Measurements from ENCODE around the gene PLPPR3. TPM values are rescaled to one million over a fixed set of nuclear protein-coding genes. Genes with fewer than 3 reads are reported as not detected.
A peak's percentile ranks its signal among the peaks of the same experiment; 100 is the strongest.
"Not testable (repeated sequence)": the region's sequence is repeated elsewhere in the genome, so short reads cannot be mapped to it uniquely, and the experiment has no call there.

PLPPR3 gene
- polyA plus RNA-seq, 1 donor (not counting 4 experiments of a cell fraction or from before 2014, with no cell fraction given) = not detected

- H2AFZ ChIP-seq (ENCODE audit: control insufficient read depth, low read length) = no peak overlapping the region
- no peaks in the 10 kb centered on the region for H3K36me3 ChIP-seq (ENCODE audit: control insufficient read depth in 2 of 2, extremely low read depth in 1 of 2, insufficient read depth in 2 of 2, low read length in 2 of 2)
- H3K4me3 ChIP-seq (ENCODE audit: control insufficient read depth in 2 of 3, extremely low read depth in 1 of 3, insufficient read depth in 2 of 3, low read depth in 1 of 3, low read length in 3 of 3) = no peak overlapping the region
- H3K9ac ChIP-seq (ENCODE audit: control insufficient read depth, extremely low read depth, insufficient read depth, low read length) = no peak overlapping the region
- H3K27ac ChIP-seq (ENCODE audit: control insufficient read depth, insufficient read depth, low read length) = no peak overlapping the region
- H3K9me3 ChIP-seq (ENCODE audit: control insufficient read depth, low read depth, low read length) = no peaks in the 10 kb centered on the region
- no peaks in the 10 kb centered on the region for H3K79me2 ChIP-seq (ENCODE audit: control insufficient read depth, insufficient read depth, low read length)
- no peaks in the 10 kb centered on the region for H3K9me1 ChIP-seq (ENCODE audit: control insufficient read depth, extremely low read depth, insufficient read depth, low read length)
- peaks cover 4% of the 10 kb centered on the region for H3K27me3 ChIP-seq (ENCODE audit: control insufficient read depth, extremely low read depth, insufficient read depth, low read length)
- H3K4me1 ChIP-seq (ENCODE audit: control insufficient read depth, extremely low read depth, insufficient read depth, low read length) = no peaks in the 10 kb centered on the region
- no peaks in the 10 kb centered on the region for H4K20me1 ChIP-seq (ENCODE audit: control insufficient read depth, extremely low read depth, insufficient read depth, low read length)
- DNase-seq (ENCODE audit: low read depth, low spot score) (no peak), FAIRE-seq (no peak)
- no peak overlapping the region for H3K4me2 ChIP-seq (ENCODE audit: control insufficient read depth, extremely low read depth, insufficient read depth, low read depth, low read length)
- dilution Hi-C loops (cut with MboI; ENCODE audit: extremely low pct_ligation_motif_present, low sequenced_read_pairs) = no loop called here
- peak; percentile 43 for TF ChIP-seq EZH2 (IDR thresholded peaks at IDR 0.05; ENCODE audit: low read length)
- no peak for TF ChIP-seq CTCF (optimal IDR thresholded peaks at IDR 0.05 in 1 of 3, IDR thresholded peaks at IDR 0.05 in 1 of 3, conservative IDR thresholded peaks at IDR 0.05 in 1 of 3; ENCODE audit: extremely low read depth in 1 of 3, insufficient read depth in 2 of 3, low read length in 3 of 3)
Measured at GRCh38 chr19:821231-821824, 427 bp downstream of the PLPPR3 start.

DNA sequence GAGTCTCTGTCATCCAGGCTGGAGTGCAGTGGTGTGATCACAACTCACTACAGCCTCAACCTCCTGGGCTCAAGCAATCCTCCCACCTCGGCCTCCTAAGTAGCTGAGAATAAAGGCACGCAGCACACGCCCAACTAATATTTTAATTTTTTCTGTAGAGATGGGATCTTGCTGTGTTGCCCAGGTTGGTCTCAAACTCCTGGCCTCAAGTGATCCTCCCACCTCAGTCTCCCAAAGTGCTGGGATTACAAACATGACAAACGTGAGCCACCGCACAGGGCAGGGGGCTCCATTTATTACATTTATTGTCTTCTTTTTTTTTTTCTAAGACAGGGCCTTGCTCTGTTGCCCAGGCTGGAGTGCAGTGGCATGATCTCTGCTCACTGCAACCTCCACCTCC, 1.5 kb downstream of the PLPPR3 start:
- H4K20me1 ChIP-seq (ENCODE audit: control insufficient read depth, extremely low read depth, insufficient read depth, low read length); H3K27me3 ChIP-seq (ENCODE audit: control insufficient read depth, extremely low read depth, insufficient read depth, low read length); DNase-seq (ENCODE audit: low read depth, low spot score); H3K36me3 ChIP-seq (ENCODE audit: control insufficient read depth in 2 of 2, extremely low read depth in 1 of 2, insufficient read depth in 2 of 2, low read length in 2 of 2); H3K4me1 ChIP-seq (ENCODE audit: control insufficient read depth, extremely low read depth, insufficient read depth, low read length); H3K9ac ChIP-seq (ENCODE audit: control insufficient read depth, extremely low read depth, insufficient read depth, low read length); dilution Hi-C loops (cut with MboI; ENCODE audit: extremely low pct_ligation_motif_present, low sequenced_read_pairs); H3K4me3 ChIP-seq (ENCODE audit: control insufficient read depth in 2 of 3, extremely low read depth in 1 of 3, insufficient read depth in 2 of 3, low read depth in 1 of 3, low read length in 3 of 3); H3K27ac ChIP-seq (ENCODE audit: control insufficient read depth, insufficient read depth, low read length); H3K9me3 ChIP-seq (ENCODE audit: control insufficient read depth, low read depth, low read length); H3K9me1 ChIP-seq (ENCODE audit: control insufficient read depth, extremely low read depth, insufficient read depth, low read length); FAIRE-seq; H3K4me2 ChIP-seq (ENCODE audit: control insufficient read depth, extremely low read depth, insufficient read depth, low read depth, low read length); H2AFZ ChIP-seq (ENCODE audit: control insufficient read depth, low read length); H3K79me2 ChIP-seq (ENCODE audit: control insufficient read depth, insufficient read depth, low read length): not testable (repeated sequence)

DNA sequence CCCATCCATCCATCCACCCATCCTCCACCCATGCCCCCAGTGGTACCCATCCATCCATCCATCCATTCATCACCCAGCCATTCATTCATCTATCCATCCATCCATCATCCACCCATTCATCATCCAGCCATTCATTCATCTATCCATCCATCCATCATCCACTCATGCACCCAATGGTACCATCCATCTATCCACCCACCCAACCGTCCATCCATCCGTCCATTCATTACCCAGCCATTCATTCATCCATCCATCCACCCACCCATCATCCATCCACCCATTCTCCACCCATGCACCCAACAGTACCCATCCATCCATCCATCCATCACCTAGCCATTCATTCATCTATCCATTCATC, 5.3 kb downstream of the PLPPR3 start:
- no peak overlapping the region for H3K4me2 ChIP-seq (ENCODE audit: control insufficient read depth, extremely low read depth, insufficient read depth, low read depth, low read length)
- no peak overlapping the region for H3K4me3 ChIP-seq (ENCODE audit: control insufficient read depth in 2 of 3, extremely low read depth in 1 of 3, insufficient read depth in 2 of 3, low read depth in 1 of 3, low read length in 3 of 3)
- no peak overlapping the region for H3K27ac ChIP-seq (ENCODE audit: control insufficient read depth, insufficient read depth, low read length)
- no peak overlapping the region for H3K9ac ChIP-seq (ENCODE audit: control insufficient read depth, extremely low read depth, insufficient read depth, low read length)
- no peaks in the 10 kb centered on the region for H3K27me3 ChIP-seq (ENCODE audit: control insufficient read depth, extremely low read depth, insufficient read depth, low read length)
- no peak overlapping the region for H2AFZ ChIP-seq (ENCODE audit: control insufficient read depth, low read length)
- DNase-seq (ENCODE audit: low read depth, low spot score) = no peak
- peaks cover under 1 to 2% of the 10 kb centered on the region in 2 experiments for H3K36me3 ChIP-seq (ENCODE audit: control insufficient read depth in 2 of 2, extremely low read depth in 1 of 2, insufficient read depth in 2 of 2, low read length in 2 of 2)
- no peaks in the 10 kb centered on the region for H3K9me1 ChIP-seq (ENCODE audit: control insufficient read depth, extremely low read depth, insufficient read depth, low read length)
- no peak for FAIRE-seq
- H3K9me3 ChIP-seq (ENCODE audit: control insufficient read depth, low read depth, low read length) = no peaks in the 10 kb centered on the region
- dilution Hi-C loops (cut with MboI; ENCODE audit: extremely low pct_ligation_motif_present, low sequenced_read_pairs) = no loop called here
- H3K4me1 ChIP-seq (ENCODE audit: control insufficient read depth, extremely low read depth, insufficient read depth, low read length) = no peaks in the 10 kb centered on the region
- no peaks in the 10 kb centered on the region for H3K79me2 ChIP-seq (ENCODE audit: control insufficient read depth, insufficient read depth, low read length)
- peaks cover 2% of the 10 kb centered on the region for H4K20me1 ChIP-seq (ENCODE audit: control insufficient read depth, extremely low read depth, insufficient read depth, low read length)
- no peak for TF ChIP-seq EZH2 (IDR thresholded peaks at IDR 0.05; ENCODE audit: low read length)
- TF ChIP-seq CTCF (optimal IDR thresholded peaks at IDR 0.05 in 1 of 3, IDR thresholded peaks at IDR 0.05 in 1 of 3, conservative IDR thresholded peaks at IDR 0.05 in 1 of 3; ENCODE audit: extremely low read depth in 1 of 3, insufficient read depth in 2 of 3, low read length in 3 of 3) = no peak

Data from keratinocyte (primary cell).